ENCODE results near the gene RPUSD2.
"Not testable (repeated sequence)": the region's sequence is repeated elsewhere in the genome, so short reads cannot be mapped to it uniquely, and the experiment has no call there.

Gene RPUSD2

GRCh38 chr15:40567111-40567510 is 2.0 kb upstream of the RPUSD2 start:
- no peak for DNase-seq

GRCh38 chr15:40575113-40575512 is 6.0 kb downstream of the RPUSD2 start:
- DNase-seq, result no peak

- DNase-seq, result not testable (repeated sequence)
Observed at GRCh38 chr15:40576914-40577313, 7.8 kb downstream of the RPUSD2 start.

- DNase-seq, result no peak
Observed at GRCh38 chr15:40578892-40579291, 9.8 kb downstream of the RPUSD2 start.

- not testable (repeated sequence) for DNase-seq
Observed at GRCh38 chr15:40581796-40582195, 12.7 kb downstream of the RPUSD2 start.

- DNase-seq, result no peak
Observed at GRCh38 chr15:40582726-40583246, 13.7 kb downstream of the RPUSD2 start.

- DNase-seq, result no peak
Observed at GRCh38 chr15:40584191-40584590, 15.1 kb downstream of the RPUSD2 start.

GRCh38 chr15:40590667-40591050 is 21.6 kb downstream of the RPUSD2 start:
- no peak for DNase-seq

GRCh38 chr15:40591389-40591788 is 22.3 kb downstream of the RPUSD2 start:
- no peak for DNase-seq

- DNase-seq, result no peak
Observed at GRCh38 chr15:40593165-40593564, 24.1 kb downstream of the RPUSD2 start.

- DNase-seq, result peak; percentile 70 to 81
Observed at GRCh38 chr15:40593588-40594428, 24.7 kb downstream of the RPUSD2 start, which contains the start of gene KNL1. TSS of gene KNL1 (plus strand) at chr15:40594249. CDS start at chr15:40602932, 8,683 bp downstream.

GRCh38 chr15:40594429-40594836 is 25.3 kb downstream of the RPUSD2 start:
- no peak for DNase-seq

- DNase-seq, result no peak
Observed at GRCh38 chr15:40595219-40595618, 26.1 kb downstream of the RPUSD2 start.

- no peak for DNase-seq
Observed at GRCh38 chr15:40595773-40596172, 26.7 kb downstream of the RPUSD2 start.

- DNase-seq, result no peak
Observed at GRCh38 chr15:40597024-40597423, 27.9 kb downstream of the RPUSD2 start.

- no peak for DNase-seq
Observed at GRCh38 chr15:40598126-40598525, 29.0 kb downstream of the RPUSD2 start.

- DNase-seq, result no peak
Observed at GRCh38 chr15:40598672-40599071, 29.6 kb downstream of the RPUSD2 start.

GRCh38 chr15:40600956-40601355 is 31.9 kb downstream of the RPUSD2 start:
- no peak for DNase-seq

- DNase-seq, result no peak
Observed at GRCh38 chr15:40603935-40604334, 34.8 kb downstream of the RPUSD2 start.

- no peak for DNase-seq
Observed at GRCh38 chr15:40613080-40613479, 44.0 kb downstream of the RPUSD2 start.

GRCh38 chr15:40618023-40618422 is 48.9 kb downstream of the RPUSD2 start:
- no peak for DNase-seq

GRCh38 chr15:40618906-40619305 is 49.8 kb downstream of the RPUSD2 start:
- DNase-seq, result no peak

GRCh38 chr15:40623361-40623760 is 54.3 kb downstream of the RPUSD2 start:
- DNase-seq, result no peak
